ENCODE results near the gene RNF41.
A peak's percentile ranks its signal among the peaks of the same experiment; 100 is the strongest.
"Not testable (repeated sequence)": the region's sequence is repeated elsewhere in the genome, so short reads cannot be mapped to it uniquely, and the experiment has no call there.

The RNF41 gene

GRCh38 chr12:56202366-56202765 lies 19.4 kb downstream of the RNF41 start:
- no peak overlapping the region for H3K4me3 ChIP-seq (ENCODE audit: low read depth, low read length)
- peak; percentile 37 for DNase-seq (ENCODE audit: low read depth)
- TF ChIP-seq MYC (IDR thresholded peaks at IDR 0.05; ENCODE audit: low read depth, low read length) (no peak), CTCF (IDR thresholded peaks at IDR 0.05; ENCODE audit: low read depth, low read length) (no peak), MAX (IDR thresholded peaks at IDR 0.05; ENCODE audit: low read depth, low read length) (no peak), POLR2A (IDR thresholded peaks at IDR 0.05; ENCODE audit: extremely low read depth, insufficient read length) (no peak)

GRCh38 chr12:56198836-56199235 lies 22.9 kb downstream of the RNF41 start:
- TF ChIP-seq MYC (IDR thresholded peaks at IDR 0.05; ENCODE audit: low read depth, low read length): no peak
- TF ChIP-seq POLR2A (IDR thresholded peaks at IDR 0.05; ENCODE audit: extremely low read depth, insufficient read length): no peak
- no peak for TF ChIP-seq MAX (IDR thresholded peaks at IDR 0.05; ENCODE audit: low read depth, low read length)
- H3K4me3 ChIP-seq (ENCODE audit: low read depth, low read length): no peak overlapping the region
- DNase-seq (ENCODE audit: low read depth): no peak

GRCh38 chr12:56197921-56198635 lies 23.6 kb downstream of the RNF41 start:
- H3K4me3 ChIP-seq (ENCODE audit: low read depth, low read length): no peak overlapping the region
- TF ChIP-seq CTCF (IDR thresholded peaks at IDR 0.05; ENCODE audit: low read depth, low read length) (no peak), MAX (IDR thresholded peaks at IDR 0.05; ENCODE audit: low read depth, low read length) (no peak), MYC (IDR thresholded peaks at IDR 0.05; ENCODE audit: low read depth, low read length) (no peak), POLR2A (IDR thresholded peaks at IDR 0.05; ENCODE audit: extremely low read depth, insufficient read length) (no peak)
- no peak for DNase-seq (ENCODE audit: low read depth)

GRCh38 chr12:56196818-56197550 lies 24.7 kb downstream of the RNF41 start:
- not testable (repeated sequence) for H3K4me3 ChIP-seq (ENCODE audit: low read depth, low read length); DNase-seq (ENCODE audit: low read depth)

GRCh38 chr12:56193025-56193578 lies 28.6 kb downstream of the RNF41 start:
- TF ChIP-seq MAX (IDR thresholded peaks at IDR 0.05; ENCODE audit: low read depth, low read length) (no peak), CTCF (IDR thresholded peaks at IDR 0.05; ENCODE audit: low read depth, low read length) (peak; percentile 84), MYC (IDR thresholded peaks at IDR 0.05; ENCODE audit: low read depth, low read length) (no peak)
- DNase-seq (ENCODE audit: low read depth): peak; percentile 90

GRCh38 chr12:56192582-56192981 lies 29.1 kb downstream of the RNF41 start:
- TF ChIP-seq POLR2A (IDR thresholded peaks at IDR 0.05; ENCODE audit: extremely low read depth, insufficient read length) (no peak), CTCF (IDR thresholded peaks at IDR 0.05; ENCODE audit: low read depth, low read length) (no peak), MYC (IDR thresholded peaks at IDR 0.05; ENCODE audit: low read depth, low read length) (no peak), MAX (IDR thresholded peaks at IDR 0.05; ENCODE audit: low read depth, low read length) (no peak)
- H3K4me3 ChIP-seq (ENCODE audit: low read depth, low read length): no peak overlapping the region
- DNase-seq (ENCODE audit: low read depth): no peak

More at GRCh38 chr12:56193025-56193578, 28.6 kb downstream of the RNF41 start:
- no peak overlapping the region for H3K4me3 ChIP-seq (ENCODE audit: low read depth, low read length)
